Small intestine (tissue), 7 donors: ENCODE measurements around the gene ISL2. TPM values are rescaled to one million over a fixed set of nuclear protein-coding genes. Genes with fewer than 3 reads are reported as not detected.

Experiments
- DNase-seq, 2 donors: peaks; one replicate each; pipeline versions ENCODE4 v3.0.0 to v3.0.0-alpha.2; 2013
- FAIRE-seq: peaks from 2 replicates; lab custom pipeline; 2012; peaks lifted over from hg19 to GRCh38; lab: Jason Lieb, UNC
- H3K27ac ChIP-seq, 3 donors: one replicate each; pipeline ENCODE4 v1.5.1; 2013; ENCODE audit warnings: low read length in 2 of 3, mild to moderate bottlenecking in 2 of 3, control low read depth in 1 of 3, inconsistent platforms in 1 of 3, low read depth in 1 of 3, moderate library complexity in 1 of 3
- H3K27me3 ChIP-seq, 3 donors: one replicate each; pipeline ENCODE4 v1.6.1; 2013; ENCODE audit warnings: low read length in 3 of 3, inconsistent platforms in 1 of 3; ENCODE audit not compliant: control insufficient read depth in 3 of 3, insufficient read depth in 3 of 3
- H3K36me3 ChIP-seq, 3 donors: one replicate each; pipeline ENCODE4 v1.6.1; 2013; ENCODE audit warnings: low read length in 3 of 3, inconsistent platforms in 1 of 3, low read depth in 1 of 3, mild to moderate bottlenecking in 1 of 3, moderate library complexity in 1 of 3; ENCODE audit not compliant: control insufficient read depth in 3 of 3, insufficient read depth in 2 of 3
- H3K4me1 ChIP-seq, 3 donors: one replicate each; pipeline ENCODE4 v1.6.1; 2013; ENCODE audit warnings: low read length in 2 of 3, inconsistent platforms in 1 of 3, low read depth in 1 of 3, mild to moderate bottlenecking in 1 of 3, moderate library complexity in 1 of 3; ENCODE audit not compliant: control insufficient read depth in 3 of 3, insufficient read depth in 2 of 3
- H3K4me3 ChIP-seq, 3 donors: one replicate each; pipeline ENCODE4 v1.5.1; 2013; ENCODE audit warnings: low read length in 3 of 3, control low read depth in 1 of 3, inconsistent platforms in 1 of 3, low read depth in 1 of 3, mild to moderate bottlenecking in 1 of 3, moderate library complexity in 1 of 3
- H3K9me3 ChIP-seq, 2 donors: one replicate each; pipeline ENCODE4 v1.6.1; 2013; ENCODE audit warnings: low read depth in 1 of 2, low read length in 1 of 2; ENCODE audit not compliant: control insufficient read depth in 2 of 2, insufficient read depth in 1 of 2
- WGBS, 3 donors: extraction: QIAGEN DNeasy Blood & Tissue Kit; methylation state at CpG; one replicate each; pipeline ENCODE4 v1.1.7; 2013; 5-methylcytosine and 5-hydroxymethylcytosine counted together
- polyA plus RNA-seq, 4 donors: library from polyadenylated mRNA; stranded (reverse) in 3 of 4; unstranded in 1 of 4; fragments of 200-250 nt in 3 of 4; fragments of 120-200 nt in 1 of 4; gene quantifications; one replicate each; pipeline versions ENCODE4 v1.2.1 to v1.2.3, GENCODE V29; 2013
- donor health status: healthy with polysubstance abuse.
- donor health status: control.
- donor health status: control.
- donor health status: Bipolar disorder and iron deficiency.
- donor health status: healthy.

ISL2 gene
- polyA plus RNA-seq, 4 donors = 0.54 to 3.5 (median 1.4) TPM; not detected in 1

DNA sequence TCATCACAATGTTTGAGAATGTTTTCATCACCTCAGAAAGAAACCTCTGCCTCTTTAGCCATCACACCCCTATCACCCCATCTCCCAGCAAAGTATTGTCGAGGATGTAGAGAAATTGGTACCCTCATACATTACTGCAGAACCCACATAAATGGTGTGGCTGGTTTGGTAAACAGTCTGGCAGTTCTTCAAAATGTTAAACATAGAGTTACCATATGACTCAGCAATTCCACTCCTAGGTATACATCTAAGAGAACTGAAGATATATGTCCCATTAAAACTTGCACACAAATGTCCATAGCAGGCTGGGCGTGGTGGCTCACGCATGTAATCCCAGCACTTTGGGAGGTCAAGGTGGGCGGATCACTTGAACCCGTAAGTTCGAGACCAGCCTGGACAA is 16.6 kb upstream of the ISL2 start:
- Histone ChIP-seq H3K4me3 (no peak overlapping the region), H3K27me3 (peaks cover 0 to 13% (median 12%) of the 10 kb centered on the region in 3 donors)
- DNase-seq = no peak

GRCh38 chr15:76321171-76321570 is 15.4 kb upstream of the ISL2 start:
- Histone ChIP-seq H3K27ac (no peak overlapping the region), H3K27me3 (peaks cover 0 to 19% (median 13%) of the 10 kb centered on the region in 3 donors), H3K4me1 (no peaks in the 10 kb centered on the region), H3K4me3 (no peak overlapping the region), H3K9me3 (no peaks in the 10 kb centered on the region), H3K36me3 (no peaks in the 10 kb centered on the region)
- 67 to 73% (median 69%) methylated on average over 10 of the region's 10 CpGs for WGBS, 3 donors
- FAIRE-seq (no peak), DNase-seq (no peak)

More for the DNA sequence above, 16.6 kb upstream of the ISL2 start:
- Histone ChIP-seq H3K36me3 (no peaks in the 10 kb centered on the region), H3K4me1 (no peaks in the 10 kb centered on the region), H3K27ac (no peak overlapping the region), H3K9me3 (no peaks in the 10 kb centered on the region)
- WGBS, 3 donors = 85 to 90% (median 87%) methylated on average over 6 of the region's 6 CpGs
- no peak for FAIRE-seq

DNA sequence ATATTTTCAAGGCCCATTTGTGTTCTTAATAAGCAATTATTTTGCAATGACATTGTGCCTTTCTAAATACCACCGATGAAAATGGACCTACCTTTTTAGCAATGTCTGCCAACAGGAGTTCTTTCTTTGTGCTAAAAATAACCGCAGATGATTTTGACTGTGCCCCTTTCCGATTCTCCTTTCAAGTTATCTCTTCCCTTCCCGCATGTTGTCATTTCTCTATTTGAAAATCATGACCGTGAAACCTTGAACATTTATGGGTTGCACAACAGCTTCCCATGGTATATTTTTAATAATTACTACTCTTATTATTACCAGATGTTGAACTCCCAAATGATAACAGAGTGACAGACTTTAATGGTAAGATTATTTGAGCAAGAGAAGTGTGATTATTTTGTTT is 15.0 kb upstream of the ISL2 start:
- DNase-seq (no peak), FAIRE-seq (no peak)
- H3K4me1 ChIP-seq = no peaks in the 10 kb centered on the region
- H3K27me3 ChIP-seq = peaks cover 0 to 22% (median 13%) of the 10 kb centered on the region in 3 donors
- no peak overlapping the region for H3K27ac ChIP-seq
- WGBS, 3 donors = 78 to 84% (median 79%) methylated on average over 5 of the region's 5 CpGs
- no peaks in the 10 kb centered on the region for H3K9me3 ChIP-seq
- H3K36me3 ChIP-seq = no peaks in the 10 kb centered on the region
- H3K4me3 ChIP-seq = no peak overlapping the region

DNA sequence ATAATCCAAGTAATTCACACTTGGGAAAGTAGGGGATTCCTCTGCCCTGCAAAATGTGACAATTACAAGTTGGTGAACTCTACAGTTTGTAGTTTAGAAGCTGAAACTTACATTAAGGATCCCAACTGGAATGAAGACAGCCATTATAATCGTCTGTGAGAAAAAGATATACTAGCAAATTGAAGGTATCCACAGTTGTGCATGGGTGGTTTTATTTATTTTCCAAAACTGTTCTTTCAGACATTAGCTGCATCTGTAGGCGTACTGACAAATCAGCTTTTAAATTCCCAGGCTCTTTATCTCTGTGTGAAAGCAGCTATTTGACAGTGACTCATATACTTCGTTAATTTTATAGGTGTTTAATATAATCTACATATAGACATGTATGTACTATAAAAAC is 12.5 kb upstream of the ISL2 start:
- no peaks in the 10 kb centered on the region for H3K9me3 ChIP-seq
- H3K4me1 ChIP-seq = no peaks in the 10 kb centered on the region
- 18 to 57% (median 38%) methylated on average over 3 of the region's 3 CpGs for WGBS, 3 donors
- H3K4me3 ChIP-seq = no peak overlapping the region
- no peak overlapping the region for H3K27ac ChIP-seq
- H3K36me3 ChIP-seq = no peaks in the 10 kb centered on the region
- DNase-seq (no peak), FAIRE-seq (no peak)
- peaks cover 0 to 32% (median 13%) of the 10 kb centered on the region in 3 donors for H3K27me3 ChIP-seq

DNA sequence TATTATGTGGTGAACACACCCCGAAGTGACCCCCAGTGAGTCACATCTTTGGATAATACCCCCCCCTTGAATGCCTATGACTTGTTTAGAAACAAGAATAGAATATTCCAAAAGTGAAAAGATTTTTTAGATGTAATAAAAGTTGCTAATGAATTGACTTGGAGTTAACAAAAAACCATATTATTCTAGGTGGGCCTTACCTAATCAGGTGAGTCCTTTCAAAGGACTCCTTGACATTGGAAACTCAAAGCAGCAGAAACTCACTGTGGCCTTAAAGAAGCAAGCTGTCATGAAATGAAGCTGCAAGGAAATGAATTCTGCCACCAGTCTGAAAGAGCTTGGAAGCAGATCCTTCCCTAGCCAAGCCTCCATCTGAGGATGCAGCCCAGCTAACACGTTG is 10.9 kb upstream of the ISL2 start:
- FAIRE-seq = no peak
- H3K9me3 ChIP-seq = no peaks in the 10 kb centered on the region
- H3K36me3 ChIP-seq = no peaks in the 10 kb centered on the region
- WGBS, 3 donors = 66 to 75% (median 74%) methylated on average over 2 of the region's 2 CpGs
- no peak overlapping the region for H3K27ac ChIP-seq
- H3K4me3 ChIP-seq = no peak overlapping the region
- no peaks in the 10 kb centered on the region for H3K4me1 ChIP-seq
- H3K27me3 ChIP-seq = peaks cover 0 to 42% (median 18%) of the 10 kb centered on the region in 3 donors
- no peak for DNase-seq

DNA sequence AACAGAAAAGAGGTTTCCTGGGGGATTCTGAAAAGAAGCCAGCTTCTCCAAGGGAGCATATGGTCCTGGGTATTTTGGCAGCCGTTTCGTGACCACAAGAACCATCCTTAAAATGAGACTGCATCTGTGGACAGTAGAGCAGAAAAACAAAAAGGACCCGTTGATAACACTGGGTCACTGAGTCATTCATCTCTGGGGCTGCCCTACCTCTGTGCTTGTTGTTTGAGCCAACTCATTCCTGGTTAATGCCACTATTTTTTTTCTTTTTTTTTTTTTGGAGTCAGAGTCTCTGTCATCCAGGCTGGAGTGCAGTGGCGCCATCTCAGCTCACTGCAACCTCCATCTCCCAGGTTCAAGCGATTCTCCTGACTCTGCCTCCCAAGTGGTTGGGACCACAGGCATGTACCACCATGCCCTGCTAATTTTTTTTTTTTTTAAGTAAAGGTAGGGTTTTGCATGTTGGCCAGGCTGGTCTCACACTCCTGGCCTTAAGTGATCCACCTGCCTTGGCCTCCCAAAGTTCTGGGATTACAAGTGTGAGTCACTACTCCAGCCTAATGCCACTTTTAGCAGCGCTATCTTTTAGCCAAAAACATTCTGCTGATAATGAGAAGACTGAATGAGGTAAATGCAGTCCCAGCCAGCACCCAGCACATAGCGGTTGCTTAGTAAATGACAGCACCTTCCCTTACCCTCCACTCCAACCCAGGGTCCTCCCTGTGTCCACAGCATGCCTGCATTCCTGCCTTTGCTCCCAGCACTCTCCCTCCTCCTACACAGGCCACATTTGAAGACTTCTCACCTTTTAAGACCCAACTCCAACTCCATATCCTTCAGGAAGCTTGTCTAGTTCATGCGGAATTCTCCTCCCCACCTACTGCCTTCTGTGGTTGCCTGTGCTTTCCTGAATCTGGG is 9.1 kb upstream of the ISL2 start:
- Histone ChIP-seq H3K27me3 (peaks cover 0 to 42% (median 18%) of the 10 kb centered on the region in 3 donors), H3K4me3 (no peak overlapping the region), H3K9me3 (no peaks in the 10 kb centered on the region), H3K4me1 (no peaks in the 10 kb centered on the region), H3K27ac (no peak overlapping the region), H3K36me3 (no peaks in the 10 kb centered on the region)
- 70 to 85% (median 80%) methylated on average over 8 of the region's 8 CpGs for WGBS, 3 donors
- no peak for FAIRE-seq
- DNase-seq = no peak

GRCh38 chr15:76328106-76328696 is 8.4 kb upstream of the ISL2 start:
- Histone ChIP-seq H3K9me3 (no peaks in the 10 kb centered on the region), H3K36me3 (no peaks in the 10 kb centered on the region), H3K4me1 (no peaks in the 10 kb centered on the region), H3K4me3 (no peak overlapping the region), H3K27ac (no peak overlapping the region), H3K27me3 (peaks cover 0 to 45% (median 14%) of the 10 kb centered on the region in 3 donors)
- DNase-seq (no peak), FAIRE-seq (no peak)
- 87 to 88% (median 88%) methylated on average over 8 of the region's 8 CpGs for WGBS, 3 donors

DNA sequence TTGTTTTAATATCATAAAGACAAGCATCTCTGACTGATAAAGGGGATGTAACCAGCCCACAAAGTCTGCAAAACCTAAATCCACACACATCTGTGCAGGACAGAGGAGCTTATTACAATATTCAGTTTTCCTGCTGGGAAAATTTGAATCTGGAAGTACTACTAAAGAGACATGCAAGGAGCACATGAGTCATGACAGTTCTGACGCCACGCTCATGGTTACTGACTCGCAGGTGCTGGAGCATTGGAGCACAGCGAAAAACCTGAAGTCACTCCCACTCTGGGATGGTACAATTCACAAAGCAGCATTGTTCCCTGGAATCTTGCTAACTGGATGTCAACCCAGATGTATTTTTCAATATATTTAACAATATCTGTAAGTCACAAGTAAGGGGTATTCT is 7.6 kb upstream of the ISL2 start:
- Histone ChIP-seq H3K27ac (no peak overlapping the region), H3K9me3 (no peaks in the 10 kb centered on the region), H3K27me3 (peaks cover 0 to 49% (median 10%) of the 10 kb centered on the region in 3 donors), H3K4me1 (no peaks in the 10 kb centered on the region), H3K4me3 (no peak overlapping the region), H3K36me3 (no peaks in the 10 kb centered on the region)
- FAIRE-seq = no peak
- DNase-seq = no peak
- WGBS, 3 donors = 54 to 76% (median 72%) methylated on average over 4 of the region's 4 CpGs
